ENCODE results near the gene KRT36. TPM values are rescaled to one million over a fixed set of nuclear protein-coding genes. Genes with fewer than 3 reads are reported as not detected.

KRT36 gene
- total and polyA plus RNA-seq, 2 donors (not counting 3 experiments of a cell fraction or from before 2014, with no cell fraction given): 0.04 TPM; not detected in 1

- Histone ChIP-seq H3K36me3 (ENCODE audit: control insufficient read depth in 2 of 2, extremely low read depth in 1 of 2, insufficient read depth in 2 of 2, low read length in 2 of 2) (no peaks in the 10 kb centered on the region), H3K79me2 (ENCODE audit: control insufficient read depth, insufficient read depth, low read length) (no peaks in the 10 kb centered on the region), H3K9ac (replicated peaks; ENCODE audit: extremely low read depth, insufficient read depth, low read length) (no peak overlapping the region), H3K9me3 (replicated peaks; ENCODE audit: control insufficient read depth, insufficient read depth, low read length) (no peaks in the 10 kb centered on the region), H3K27ac (ENCODE audit: insufficient read depth, low read depth, low read length) (no peak overlapping the region), H3K27me3 (ENCODE audit: control insufficient read depth in 2 of 2, insufficient read depth in 2 of 2, low read length in 2 of 2) (no peaks in the 10 kb centered on the region), H3K4me2 (ENCODE audit: insufficient read depth, low read length) (no peak overlapping the region), H3K4me3 (replicated peaks in 1 of 3; ENCODE audit: insufficient read depth in 1 of 3, low read depth in 1 of 3, low read length in 3 of 3) (no peak overlapping the region), H3K4me1 (ENCODE audit: control insufficient read depth, extremely low read depth, insufficient read depth, low read length) (peaks cover 6% of the 10 kb centered on the region), H3K9me1 (replicated peaks; ENCODE audit: control insufficient read depth, extremely low read depth, insufficient read depth, low read length) (no peaks in the 10 kb centered on the region), H4K20me1 (replicated peaks; ENCODE audit: control insufficient read depth, extremely low read depth, insufficient read depth, low read length) (no peaks in the 10 kb centered on the region), H2AFZ (ENCODE audit: low read depth, low read length) (no peak overlapping the region)
- no TSS peak for BruUV-seq (replicated peaks)
- dilution Hi-C loops (cut with MboI; ENCODE audit: extremely low pct_ligation_motif_present, low sequenced_read_pairs) (no loop called here), intact Hi-C loops (cut with micrococcal nuclease) (no loop called here)
- DNase-seq (ENCODE audit: low read depth, low spot score) (no peak), FAIRE-seq (no peak)
- CTCF ChIA-PET: interaction anchor here (0.7 to 4.1 kb wide), 3 partner anchors 15 to 33 kb away, joined by 4 to 24 read pairs (median 4); no protein-coding TSS in a partner anchor
- TF ChIP-seq MAX (IDR thresholded peaks at IDR 0.05; ENCODE audit: insufficient read depth, insufficient read length) (no peak), GATA2 (IDR thresholded peaks at IDR 0.05; ENCODE audit: insufficient read depth, insufficient read length, low read depth, low read length) (no peak), FOS (IDR thresholded peaks at IDR 0.05; ENCODE audit: borderline replicate concordance, insufficient read depth, low read length) (no peak), CTCF (IDR thresholded peaks at IDR 0.05; ENCODE audit: extremely low read depth in 1 of 2, insufficient read depth in 1 of 2, low read depth in 1 of 2, low read length in 2 of 2) (no peak), POLR2AphosphoS5 (IDR thresholded peaks at IDR 0.05; ENCODE audit: insufficient read depth, low read depth, low read length) (no peak), MYC (IDR thresholded peaks at IDR 0.05; ENCODE audit: low read depth, low read length) (no peak), JUN (IDR thresholded peaks at IDR 0.05; ENCODE audit: borderline replicate concordance, insufficient read depth, insufficient read length, low read depth) (no peak), POLR2A (IDR thresholded peaks at IDR 0.05; ENCODE audit: low read depth, low read length) (no peak), EZH2 (IDR thresholded peaks at IDR 0.05; ENCODE audit: borderline replicate concordance, low read depth, low read length, severe bottlenecking) (no peak)
- POLR2A ChIA-PET: no interaction called here
These were observed 26.6 kb upstream of the KRT36 start for GRCh38 chr17:41516147-41516829.

Data from endothelial cell of umbilical vein (primary cell).